Keratinocyte (primary cell): ENCODE results near the gene IL1RL2. TPM values are rescaled to one million over a fixed set of nuclear protein-coding genes. Genes with fewer than 3 reads are reported as not detected.

Source experiments
- DNase-seq: peaks from one replicate; pipeline ENCODE4 v3.0.0-alpha.2; 2011; ENCODE audit warnings: low read depth, missing footprints, low spot score
- FAIRE-seq: peaks from 2 replicates; lab custom pipeline; 2011; peaks lifted over from hg19 to GRCh38; lab: Jason Lieb, UNC
- H2AFZ ChIP-seq: 2 replicates; pipeline ENCODE4 v1.6.0; 2012; ENCODE audit warnings: low read length, control low read depth, inconsistent platforms; ENCODE audit not compliant: control insufficient read depth
- H3K27ac ChIP-seq: 2 replicates; pipeline ENCODE4 v1.5.1; 2011; ENCODE audit warnings: low read length; ENCODE audit not compliant: control insufficient read depth, insufficient read depth
- H3K27me3 ChIP-seq: 3 replicates; pipeline ENCODE4 v1.6.0; 2011; ENCODE audit warnings: low read length; ENCODE audit not compliant: control insufficient read depth, insufficient read depth; ENCODE audit errors: extremely low read depth
- H3K36me3 ChIP-seq, 2 experiments: 2 replicates in 1 of 2; 3 replicates in 1 of 2; pipeline ENCODE4 v1.5.1; 2011; ENCODE audit warnings: low read length in 2 of 2, mild to moderate bottlenecking in 1 of 2; ENCODE audit not compliant: control insufficient read depth in 2 of 2, insufficient read depth in 2 of 2; ENCODE audit errors: extremely low read depth in 1 of 2
- H3K4me1 ChIP-seq: 3 replicates; pipeline ENCODE4 v1.5.1; 2011; ENCODE audit warnings: low read length; ENCODE audit not compliant: control insufficient read depth, insufficient read depth; ENCODE audit errors: extremely low read depth
- H3K4me2 ChIP-seq: 3 replicates; pipeline ENCODE4 v1.6.0; 2011; ENCODE audit warnings: low read depth, low read length; ENCODE audit not compliant: control insufficient read depth, insufficient read depth; ENCODE audit errors: extremely low read depth
- H3K4me3 ChIP-seq, 3 experiments: fragments of 200-600 bp in 1 of 3; sonication (generic) in 1 of 3; 2 replicates in 2 of 3; 3 replicates in 1 of 3; pipeline ENCODE4 v1.5.1; 2011 to 2016; ENCODE audit warnings: low read length in 3 of 3, mild to moderate bottlenecking in 3 of 3, control low read depth in 2 of 3, inconsistent platforms in 1 of 3, low read depth in 1 of 3, mixed read lengths in 1 of 3, mixed run types in 1 of 3, moderate library complexity in 1 of 3; ENCODE audit not compliant: control insufficient read depth in 2 of 3, insufficient read depth in 2 of 3; ENCODE audit errors: extremely low read depth in 1 of 3
- H3K79me2 ChIP-seq: 2 replicates; pipeline ENCODE4 v1.6.0; 2012; ENCODE audit warnings: low read length; ENCODE audit not compliant: control insufficient read depth, insufficient read depth
- H3K9ac ChIP-seq: 3 replicates; pipeline ENCODE4 v1.6.0; 2011; ENCODE audit warnings: low read length; ENCODE audit not compliant: control insufficient read depth, insufficient read depth; ENCODE audit errors: extremely low read depth
- H3K9me1 ChIP-seq: 3 replicates; pipeline ENCODE4 v1.6.0; 2011; ENCODE audit warnings: low read length; ENCODE audit not compliant: control insufficient read depth, insufficient read depth; ENCODE audit errors: extremely low read depth
- H3K9me3 ChIP-seq: 2 replicates; pipeline ENCODE4 v1.5.1; 2012; ENCODE audit warnings: low read depth, low read length; ENCODE audit not compliant: control insufficient read depth
- H4K20me1 ChIP-seq: 3 replicates; pipeline ENCODE4 v1.6.0; 2011; ENCODE audit warnings: low read length; ENCODE audit not compliant: control insufficient read depth, insufficient read depth; ENCODE audit errors: extremely low read depth
- EZH2 ChIP-seq: IDR thresholded peaks from one replicate; pipeline ENCODE4 v1.6.1; 2012; ENCODE audit warnings: inconsistent platforms, mild to moderate bottlenecking, low read length, moderate library complexity
- dilution Hi-C: fragments of 300-500 bp; cut with MboI; formaldehyde crosslinking; loops from one replicate; pipeline ENCODE4 v1.7.0; 2020; ENCODE audit warnings: low sequenced_read_pairs; ENCODE audit not compliant: extremely low pct_ligation_motif_present
- polyA plus RNA-seq, 5 experiments: library from polyadenylated mRNA; depleted of rRNA in 3 of 5; stranded (reverse) in 3 of 5; stranded (forward) in 1 of 5; unstranded in 1 of 5; fragments of >200 nt; gene quantifications; 1 replicate in 1 of 5; 2 replicates in 3 of 5; 3 replicates in 1 of 5; pipeline versions ENCODE4 v1.2.1 to v1.2.3, GENCODE V29; 2011 to 2012; ENCODE audit warnings: missing spikeins in 2 of 5, low read depth in 1 of 5, low replicate concordance in 1 of 5
- TF ChIP-seq, protein P1 (sequence below), 3 experiments: IDR thresholded peaks in 1 of 3; conservative IDR thresholded peaks in 1 of 3; optimal IDR thresholded peaks in 1 of 3; 2 replicates in 2 of 3; 3 replicates in 1 of 3; pipeline versions ENCODE3 to v1.5.1; 2011; ENCODE audit warnings: low read length in 3 of 3, mild to moderate bottlenecking in 3 of 3, moderate library complexity in 2 of 3, control low read depth in 1 of 3, inconsistent platforms in 1 of 3; ENCODE audit not compliant: insufficient read depth in 2 of 3; ENCODE audit errors: extremely low read depth in 1 of 3

The IL1RL2 gene
- polyA plus RNA-seq, 1 donor (not counting 4 experiments of a cell fraction or from before 2014, with no cell fraction given) = 1.5 TPM

DNA sequence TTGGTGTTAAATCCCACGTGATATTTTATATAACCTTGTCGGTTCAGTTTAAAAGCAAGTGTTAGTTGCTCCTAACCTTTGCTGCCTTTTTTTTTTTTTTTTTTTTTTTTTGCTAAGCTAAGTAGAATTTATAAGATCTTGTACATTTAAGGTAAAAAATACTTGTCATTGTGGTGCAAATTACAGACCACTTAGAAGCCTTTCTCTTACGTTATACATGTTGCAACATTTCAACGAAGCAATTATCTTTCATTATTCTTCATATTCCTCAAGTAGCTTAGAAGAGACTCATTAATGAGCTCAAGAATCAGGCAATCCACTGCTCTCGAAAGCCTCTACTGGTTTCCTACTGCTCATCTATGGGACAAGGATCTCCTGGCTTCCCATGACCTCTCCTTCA is 14.9 kb upstream of the IL1RL2 start:
- H3K36me3 ChIP-seq = peaks cover 3% of the 10 kb centered on the region in 2 experiments
- H3K9ac ChIP-seq = no peak overlapping the region
- no peaks in the 10 kb centered on the region for H3K79me2 ChIP-seq
- no peak for FAIRE-seq
- H3K27ac ChIP-seq = no peak overlapping the region
- no peak overlapping the region for H2AFZ ChIP-seq
- H3K4me2 ChIP-seq = no peak overlapping the region
- no peak for TF ChIP-seq EZH2
- TF ChIP-seq, protein P1, sequence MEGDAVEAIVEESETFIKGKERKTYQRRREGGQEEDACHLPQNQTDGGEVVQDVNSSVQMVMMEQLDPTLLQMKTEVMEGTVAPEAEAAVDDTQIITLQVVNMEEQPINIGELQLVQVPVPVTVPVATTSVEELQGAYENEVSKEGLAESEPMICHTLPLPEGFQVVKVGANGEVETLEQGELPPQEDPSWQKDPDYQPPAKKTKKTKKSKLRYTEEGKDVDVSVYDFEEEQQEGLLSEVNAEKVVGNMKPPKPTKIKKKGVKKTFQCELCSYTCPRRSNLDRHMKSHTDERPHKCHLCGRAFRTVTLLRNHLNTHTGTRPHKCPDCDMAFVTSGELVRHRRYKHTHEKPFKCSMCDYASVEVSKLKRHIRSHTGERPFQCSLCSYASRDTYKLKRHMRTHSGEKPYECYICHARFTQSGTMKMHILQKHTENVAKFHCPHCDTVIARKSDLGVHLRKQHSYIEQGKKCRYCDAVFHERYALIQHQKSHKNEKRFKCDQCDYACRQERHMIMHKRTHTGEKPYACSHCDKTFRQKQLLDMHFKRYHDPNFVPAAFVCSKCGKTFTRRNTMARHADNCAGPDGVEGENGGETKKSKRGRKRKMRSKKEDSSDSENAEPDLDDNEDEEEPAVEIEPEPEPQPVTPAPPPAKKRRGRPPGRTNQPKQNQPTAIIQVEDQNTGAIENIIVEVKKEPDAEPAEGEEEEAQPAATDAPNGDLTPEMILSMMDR (optimal IDR thresholded peaks at IDR 0.05 in 1 of 3, IDR thresholded peaks at IDR 0.05 in 1 of 3, conservative IDR thresholded peaks at IDR 0.05 in 1 of 3; ENCODE audit: extremely low read depth in 1 of 3, insufficient read depth in 2 of 3, low read length in 3 of 3) = no peak
- no peaks in the 10 kb centered on the region for H3K4me1 ChIP-seq
- dilution Hi-C loops = loop anchor here (25.0 kb wide), 1 partner anchor 160 kb away; no protein-coding TSS in a partner anchor
- no peaks in the 10 kb centered on the region for H3K9me3 ChIP-seq
- no peak for DNase-seq
- no peak overlapping the region for H3K4me3 ChIP-seq
- no peaks in the 10 kb centered on the region for H3K27me3 ChIP-seq
- H4K20me1 ChIP-seq = no peaks in the 10 kb centered on the region
- H3K9me1 ChIP-seq = no peaks in the 10 kb centered on the region

DNA sequence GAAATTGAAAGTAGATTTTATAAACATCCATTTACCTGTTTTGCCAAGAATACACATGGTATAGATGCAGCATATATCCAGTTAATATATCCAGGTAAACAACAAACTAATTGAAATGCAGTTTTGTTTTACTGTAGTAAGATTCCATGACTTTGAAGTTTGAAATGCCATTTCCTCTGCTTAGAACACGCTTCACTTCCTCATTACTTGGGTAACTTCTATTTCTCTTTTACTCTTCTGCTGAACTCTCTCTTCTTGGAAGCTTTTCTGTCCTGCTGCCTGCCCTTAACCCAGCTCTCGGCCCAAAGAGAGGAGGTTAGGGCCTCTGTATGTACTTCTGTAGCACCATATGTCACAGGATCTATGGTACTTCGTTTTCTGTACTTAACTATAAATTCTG is 14.1 kb upstream of the IL1RL2 start:
- Histone ChIP-seq H3K4me3 (no peak overlapping the region), H3K4me1 (no peaks in the 10 kb centered on the region), H3K9ac (no peak overlapping the region), H4K20me1 (no peaks in the 10 kb centered on the region), H3K36me3 (peaks cover 3 to 6% of the 10 kb centered on the region in 2 experiments), H3K4me2 (no peak overlapping the region), H3K27ac (no peak overlapping the region), H3K27me3 (no peaks in the 10 kb centered on the region), H3K9me3 (no peaks in the 10 kb centered on the region), H2AFZ (no peak overlapping the region), H3K79me2 (no peaks in the 10 kb centered on the region), H3K9me1 (no peaks in the 10 kb centered on the region)
- DNase-seq (no peak), FAIRE-seq (no peak)
- dilution Hi-C loops = loop anchor here (25.0 kb wide), 1 partner anchor 160 kb away; no protein-coding TSS in a partner anchor
- TF ChIP-seq EZH2 = no peak
- TF ChIP-seq, protein P1 (optimal IDR thresholded peaks at IDR 0.05 in 1 of 3, IDR thresholded peaks at IDR 0.05 in 1 of 3, conservative IDR thresholded peaks at IDR 0.05 in 1 of 3; ENCODE audit: extremely low read depth in 1 of 3, insufficient read depth in 2 of 3, low read length in 3 of 3) = no peak
